CD8-positive, alpha-beta memory T cell (primary cell): Measurements from ENCODE around the gene GPR15LG. TPM values are rescaled to one million over a fixed set of nuclear protein-coding genes. Genes with fewer than 3 reads are reported as not detected.
A peak's percentile ranks its signal among the peaks of the same experiment; 100 is the strongest.
"Not testable (repeated sequence)": the region's sequence is repeated elsewhere in the genome, so short reads cannot be mapped to it uniquely, and the experiment has no call there.

Source experiments
- CTCF ChIA-PET: fragments of 350-600 bp; sonication (Branson Sonifier 250); formaldehyde crosslinking; loops from one replicate; lab custom pipeline; 2021; ENCODE audit warnings: antibody characterized with exemption; lab: Charles Lee
- POLR2A ChIA-PET: fragments of 350-600 bp; sonication (Branson Sonifier 250); formaldehyde crosslinking; loops from one replicate; lab custom pipeline; 2021; ENCODE audit warnings: antibody characterized with exemption; lab: Charles Lee
- DNase-seq, 5 donors: peaks; one replicate each; pipeline versions ENCODE4 v3.0.0 to v3.0.0-alpha.2; 2020 to 2022; ENCODE audit warnings: mixed read lengths in 1 of 5
- H3K27ac ChIP-seq: one replicate; pipeline ENCODE4 v1.7.0; 2013; ENCODE audit warnings: low read depth, mild to moderate bottlenecking, low read length, moderate library complexity
- H3K27me3 ChIP-seq: 2 replicates; pipeline ENCODE4 v1.7.0; 2013; ENCODE audit warnings: low read length, mild to moderate bottlenecking; ENCODE audit not compliant: insufficient read depth, poor library complexity, severe bottlenecking
- H3K36me3 ChIP-seq: 2 replicates; pipeline ENCODE4 v1.7.0; 2013; ENCODE audit warnings: mild to moderate bottlenecking, low read length, moderate library complexity; ENCODE audit not compliant: insufficient read depth
- H3K4me1 ChIP-seq: 2 replicates; pipeline ENCODE4 v1.7.0; 2013; ENCODE audit warnings: mild to moderate bottlenecking, low read length, moderate library complexity; ENCODE audit not compliant: insufficient read depth
- H3K4me3 ChIP-seq: 2 replicates; pipeline ENCODE4 v1.7.0; 2013; ENCODE audit warnings: mild to moderate bottlenecking, low read length
- H3K9me3 ChIP-seq: 2 replicates; pipeline ENCODE4 v1.7.0; 2013; ENCODE audit warnings: mild to moderate bottlenecking, low read length
- H3K27ac Mint-ChIP-seq, 8 donors: one replicate each; pipeline ENCODE4 v1.8.0; 2020 to 2021; ENCODE audit warnings: mixed read lengths in 8 of 8, mild to moderate bottlenecking in 6 of 8, inconsistent platforms in 3 of 8, moderate library complexity in 3 of 8
- H3K27me3 Mint-ChIP-seq, 2 donors: one replicate each; pipeline ENCODE4 v1.8.0; 2020 to 2021; ENCODE audit warnings: mixed read lengths in 2 of 2, mild to moderate bottlenecking in 1 of 2, moderate library complexity in 1 of 2
- H3K36me3 Mint-ChIP-seq, 3 donors: one replicate each; pipeline ENCODE4 v1.8.0; 2020 to 2021; ENCODE audit warnings: mixed read lengths in 3 of 3, inconsistent platforms in 1 of 3, mild to moderate bottlenecking in 1 of 3
- H3K4me1 Mint-ChIP-seq, 3 donors: one replicate each; pipeline ENCODE4 v1.8.0; 2020 to 2021; ENCODE audit warnings: mixed read lengths in 3 of 3, inconsistent platforms in 1 of 3, mild to moderate bottlenecking in 1 of 3
- H3K4me3 Mint-ChIP-seq, 7 donors: one replicate each; pipeline ENCODE4 v1.8.0; 2020 to 2021; ENCODE audit warnings: mixed read lengths in 7 of 7, mild to moderate bottlenecking in 6 of 7, moderate library complexity in 4 of 7, inconsistent platforms in 2 of 7
- H3K9me3 Mint-ChIP-seq, 5 donors: one replicate each; pipeline ENCODE4 v1.8.0; 2020 to 2022; ENCODE audit warnings: mixed read lengths in 5 of 5, mild to moderate bottlenecking in 3 of 5, moderate library complexity in 2 of 5, inconsistent platforms in 1 of 5
- polyA plus RNA-seq: library from polyadenylated mRNA; unstranded; fragments of 300-500 nt; fragmentation: Illumina TruSeq; gene quantifications from one replicate; pipeline ENCODE4 v1.2.3, GENCODE V29; 2021
- total RNA-seq, 2 experiments: library from RNA; stranded (reverse); gene quantifications; one replicate each; pipeline ENCODE4 v1.2.3, GENCODE V29; 2021

The GPR15LG gene
- total RNA-seq, result not detected
- not detected for polyA plus RNA-seq

- ChIA-PET CTCF (interaction anchor here (1.5 kb wide), 1 partner anchor 19 kb away, joined by 3 read pairs; no protein-coding TSS in a partner anchor), POLR2A (no interaction called here)
- H3K9me3 ChIP-seq, result no peaks in the 10 kb centered on the region
- H3K4me1 ChIP-seq, result peaks cover 24% of the 10 kb centered on the region
- no peak within 1 kb of the TSS for H3K4me3 ChIP-seq
- Mint-ChIP-seq H3K9me3 (no peaks in the 10 kb centered on the region), H3K4me1 (peaks cover 3 to 14% (median 13%) of the 10 kb centered on the region in 3 donors), H3K27me3 (no peaks in the 10 kb centered on the region), H3K36me3 (no peaks in the 10 kb centered on the region), H3K4me3 (no peak within 1 kb of the TSS), H3K27ac (peak within 1 kb of the TSS in 6 of 8 donors; percentile 10 to 70 (median 56))
- no peaks in the 10 kb centered on the region for H3K36me3 ChIP-seq
- H3K27me3 ChIP-seq, result no peaks in the 10 kb centered on the region
- DNase-seq, result no peak
- no peak within 1 kb of the TSS for H3K27ac ChIP-seq
Observed at GRCh38 chr10:84173501-84173929, at the start of gene GPR15LG. Gene GPR15LG, plus strand, starts transcription at chr10:84173801. Its CDS starts 51 bp downstream, at chr10:84173852.

- H3K27ac ChIP-seq, H3K4me3 Mint-ChIP-seq, DNase-seq, H3K9me3 ChIP-seq, H3K36me3 ChIP-seq, CTCF ChIA-PET, H3K4me1 Mint-ChIP-seq, H3K4me3 ChIP-seq, H3K4me1 ChIP-seq, POLR2A ChIA-PET: not testable (repeated sequence)
- H3K27me3 ChIP-seq, result peaks cover 11% of the 10 kb centered on the region
- Mint-ChIP-seq H3K36me3 (peaks cover 0 to 24% (median 2%) of the 10 kb centered on the region in 3 donors), H3K27ac (peak overlapping the region in 1 of 8 donors; percentile 88), H3K9me3 (peaks cover 13 to 30% (median 22%) of the 10 kb centered on the region in 5 donors), H3K27me3 (peaks cover 23 to 34% of the 10 kb centered on the region in 2 donors)
Observed at GRCh38 chr10:84125910-84126784, 47.5 kb upstream of the GPR15LG start.

- H3K9me3 Mint-ChIP-seq, result peaks cover 13 to 30% (median 22%) of the 10 kb centered on the region in 5 donors
- ChIA-PET POLR2A (no interaction called here), CTCF (no interaction called here)
- no peak overlapping the region for H3K4me3 Mint-ChIP-seq
- H3K4me1 ChIP-seq, result no peaks in the 10 kb centered on the region
- H3K36me3 ChIP-seq, result no peaks in the 10 kb centered on the region
- H3K27me3 ChIP-seq, result peaks cover 11% of the 10 kb centered on the region
- no peak for DNase-seq
- H3K4me1 Mint-ChIP-seq, result no peaks in the 10 kb centered on the region
- peaks cover 0 to 24% (median 2%) of the 10 kb centered on the region in 3 donors for H3K36me3 Mint-ChIP-seq
- peaks cover 5% of the 10 kb centered on the region for H3K9me3 ChIP-seq
- no peak overlapping the region for H3K27ac ChIP-seq
- no peak overlapping the region for H3K27ac Mint-ChIP-seq
- H3K27me3 Mint-ChIP-seq, result peaks cover 23 to 39% of the 10 kb centered on the region in 2 donors
- H3K4me3 ChIP-seq, result no peak overlapping the region
Observed at GRCh38 chr10:84126785-84127167, 46.8 kb upstream of the GPR15LG start.

- H3K4me3 Mint-ChIP-seq, result peak overlapping the region in 1 of 7 donors; percentile 33
- peaks cover 3 to 7% of the 10 kb centered on the region in 2 donors for H3K27me3 Mint-ChIP-seq
- POLR2A ChIA-PET, result no interaction called here
- Histone ChIP-seq H3K9me3 (no peaks in the 10 kb centered on the region), H3K4me3 (no peak overlapping the region), H3K27ac (no peak overlapping the region), H3K27me3 (no peaks in the 10 kb centered on the region), H3K36me3 (no peaks in the 10 kb centered on the region), H3K4me1 (peaks cover 10% of the 10 kb centered on the region)
- peaks cover 12 to 17% (median 16%) of the 10 kb centered on the region in 3 donors for H3K4me1 Mint-ChIP-seq
- H3K27ac Mint-ChIP-seq, result peak overlapping the region in 1 of 8 donors; percentile 11
- DNase-seq, result no peak
- peaks cover 0 to 14% (median 0%) of the 10 kb centered on the region in 3 donors for H3K36me3 Mint-ChIP-seq
- H3K9me3 Mint-ChIP-seq, result no peaks in the 10 kb centered on the region
- CTCF ChIA-PET, result no interaction called here
Observed at GRCh38 chr10:84135836-84136235, 37.8 kb upstream of the GPR15LG start.

GRCh38 chr10:84137811-84138210, 35.8 kb upstream of the GPR15LG start:
- Histone ChIP-seq H3K4me1 (peaks cover 18% of the 10 kb centered on the region), H3K27me3 (no peaks in the 10 kb centered on the region), H3K36me3 (peaks cover 4% of the 10 kb centered on the region), H3K4me3 (no peak overlapping the region), H3K27ac (no peak overlapping the region), H3K9me3 (no peaks in the 10 kb centered on the region)
- Mint-ChIP-seq H3K9me3 (no peaks in the 10 kb centered on the region), H3K36me3 (peaks cover 0 to 24% (median 2%) of the 10 kb centered on the region in 3 donors), H3K27ac (peak overlapping the region; percentile 97 to 100 (median 99)), H3K27me3 (peaks cover 0 to 3% of the 10 kb centered on the region in 2 donors), H3K4me1 (peaks cover 27 to 33% (median 28%) of the 10 kb centered on the region in 3 donors), H3K4me3 (peak overlapping the region; percentile 59 to 98 (median 94))
- POLR2A ChIA-PET, result interaction anchor here (2.3 kb wide), 1 partner anchor 11 kb away, joined by 10 read pairs; no protein-coding TSS in a partner anchor
- CTCF ChIA-PET, result interaction anchor here (1.2 to 4.7 kb wide), 3 partner anchors 12 to 68 kb away, joined by 6 to 34 read pairs (median 24); no protein-coding TSS in a partner anchor
- DNase-seq, result no peak

- Histone ChIP-seq H3K36me3 (peaks cover 12% of the 10 kb centered on the region), H3K27me3 (no peaks in the 10 kb centered on the region), H3K9me3 (no peaks in the 10 kb centered on the region), H3K4me3 (peak overlapping the region; percentile 75), H3K4me1 (peaks cover 18% of the 10 kb centered on the region), H3K27ac (peak overlapping the region; percentile 99)
- H3K4me1 Mint-ChIP-seq, result peaks cover 27 to 40% (median 32%) of the 10 kb centered on the region in 3 donors
- H3K27me3 Mint-ChIP-seq, result peaks cover 0 to 3% of the 10 kb centered on the region in 2 donors
- H3K27ac Mint-ChIP-seq, result peak overlapping the region; percentile 97 to 100 (median 99)
- peaks cover 2 to 31% (median 5%) of the 10 kb centered on the region in 3 donors for H3K36me3 Mint-ChIP-seq
- no peaks in the 10 kb centered on the region for H3K9me3 Mint-ChIP-seq
- ChIA-PET CTCF (interaction anchor here (1.0 to 4.7 kb wide), 5 partner anchors 11 to 189 kb away, joined by 3 to 34 read pairs (median 6); partner anchors contain the start of gene CCSER2), POLR2A (interaction anchor here (0.6 to 2.3 kb wide), 5 partner anchors 10 to 196 kb away, joined by 3 to 10 read pairs (median 6); no protein-coding TSS in a partner anchor)
- DNase-seq, result peak in 3 of 5 donors; percentile 21 to 73 (median 24)
- H3K4me3 Mint-ChIP-seq, result peak overlapping the region; percentile 87 to 98 (median 95)
Observed at GRCh38 chr10:84138478-84139125, 35.0 kb upstream of the GPR15LG start.

GRCh38 chr10:84139126-84140035, 34.2 kb upstream of the GPR15LG start, which contains the start of gene GHITM:
Gene GHITM, plus strand, starts transcription at chr10:84139509. Its CDS starts 1,992 bp downstream, at chr10:84141501.
- Histone ChIP-seq H3K27ac (peak within 1 kb of the TSS; percentile 99), H3K36me3 (peaks cover 19% of the 10 kb centered on the region), H3K4me1 (peaks cover 18% of the 10 kb centered on the region), H3K4me3 (peak within 1 kb of the TSS; percentile 96), H3K27me3 (no peaks in the 10 kb centered on the region), H3K9me3 (no peaks in the 10 kb centered on the region)
- H3K36me3 Mint-ChIP-seq, result peaks cover 5 to 37% (median 5%) of the 10 kb centered on the region in 3 donors
- DNase-seq, result peak; percentile 98 to 100 (median 99)
- peaks cover 0 to 3% of the 10 kb centered on the region in 2 donors for H3K27me3 Mint-ChIP-seq
- ChIA-PET CTCF (interaction anchor here (1.0 to 4.7 kb wide), 5 partner anchors 10 to 189 kb away, joined by 3 to 34 read pairs (median 8); partner anchors contain the start of gene CCSER2), POLR2A (interaction anchor here (1.0 to 2.3 kb wide), 5 partner anchors 9 to 195 kb away, joined by 3 to 10 read pairs (median 3); no protein-coding TSS in a partner anchor)
- peak within 1 kb of the TSS; percentile 97 to 100 (median 99) for H3K27ac Mint-ChIP-seq
- peaks cover 27 to 44% (median 32%) of the 10 kb centered on the region in 3 donors for H3K4me1 Mint-ChIP-seq
- peak within 1 kb of the TSS; percentile 87 to 98 (median 95) for H3K4me3 Mint-ChIP-seq
- no peaks in the 10 kb centered on the region for H3K9me3 Mint-ChIP-seq
